Glutamatergic neuron (in vitro differentiated cells): ENCODE measurements around the gene ENDOV. TPM values are rescaled to one million over a fixed set of nuclear protein-coding genes. Genes with fewer than 3 reads are reported as not detected.

ENCODE experiments used
- DNase-seq: peaks from one replicate; pipeline ENCODE4 v3.0.0; 2022
- H3K27ac Mint-ChIP-seq: one replicate; pipeline ENCODE4 v1.8.0; 2020; ENCODE audit warnings: mild to moderate bottlenecking, mixed read lengths, inconsistent platforms; ENCODE audit not compliant: unreplicated experiment
- H3K27me3 Mint-ChIP-seq: one replicate; pipeline ENCODE4 v1.8.0; 2020; ENCODE audit warnings: mild to moderate bottlenecking, moderate library complexity, mixed read lengths, inconsistent platforms; ENCODE audit not compliant: unreplicated experiment
- H3K36me3 Mint-ChIP-seq: one replicate; pipeline ENCODE4 v1.8.0; 2020; ENCODE audit warnings: mild to moderate bottlenecking, mixed read lengths, inconsistent platforms; ENCODE audit not compliant: unreplicated experiment
- H3K4me1 Mint-ChIP-seq: one replicate; pipeline ENCODE4 v1.8.0; 2020; ENCODE audit warnings: mild to moderate bottlenecking, low read depth, mixed read lengths, inconsistent platforms; ENCODE audit not compliant: unreplicated experiment
- H3K4me3 Mint-ChIP-seq: one replicate; pipeline ENCODE4 v1.8.0; 2020; ENCODE audit warnings: mild to moderate bottlenecking, mixed read lengths, inconsistent platforms; ENCODE audit not compliant: unreplicated experiment
- H3K9me3 Mint-ChIP-seq: one replicate; pipeline ENCODE4 v1.8.0; 2020; ENCODE audit warnings: mild to moderate bottlenecking, moderate library complexity, mixed read lengths, inconsistent platforms; ENCODE audit not compliant: unreplicated experiment
- total RNA-seq: library from RNA; stranded (reverse); fragmentation: NEBNext Ultra II Directional; extraction: Animal tissue kit (Norgen Biotek cat#: 25700); gene quantifications from one replicate; pipeline ENCODE4 v1.2.1, GENCODE V29; 2021; ENCODE audit not compliant: unreplicated experiment
- TF ChIP-seq, protein P1 (sequence below): fragments of 200-600 bp; sonication (generic); IDR thresholded peaks from one replicate; pipeline ENCODE4 v1.5.0; 2021; ENCODE audit not compliant: partially characterized antibody, unreplicated experiment

The ENDOV gene
- total RNA-seq, 1 donor from 2014 or later: 42.1 TPM

DNA sequence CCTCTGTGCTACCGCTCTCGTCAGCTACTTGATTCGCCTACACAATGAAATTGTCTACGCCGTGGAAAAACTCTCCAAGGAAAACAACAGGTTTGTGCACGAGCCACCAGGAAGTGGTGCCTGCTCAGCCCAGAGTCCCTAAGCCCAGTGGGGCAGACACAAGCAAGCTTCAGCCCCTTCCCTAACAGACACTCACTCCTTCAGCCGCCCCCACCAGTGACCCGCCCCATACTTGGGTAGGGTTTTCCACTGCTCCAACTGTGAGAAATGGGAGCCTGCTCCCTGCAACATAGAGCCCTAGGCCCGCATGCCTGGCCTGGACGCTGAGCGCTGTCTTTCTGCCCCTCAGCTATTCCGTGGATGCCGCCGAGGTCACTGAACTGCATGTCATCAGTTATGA, 28.6 kb upstream of the ENDOV start:
- H3K4me3 Mint-ChIP-seq: no peak overlapping the region
- peaks cover 13% of the 10 kb centered on the region for H3K27me3 Mint-ChIP-seq
- TF ChIP-seq, protein P1, sequence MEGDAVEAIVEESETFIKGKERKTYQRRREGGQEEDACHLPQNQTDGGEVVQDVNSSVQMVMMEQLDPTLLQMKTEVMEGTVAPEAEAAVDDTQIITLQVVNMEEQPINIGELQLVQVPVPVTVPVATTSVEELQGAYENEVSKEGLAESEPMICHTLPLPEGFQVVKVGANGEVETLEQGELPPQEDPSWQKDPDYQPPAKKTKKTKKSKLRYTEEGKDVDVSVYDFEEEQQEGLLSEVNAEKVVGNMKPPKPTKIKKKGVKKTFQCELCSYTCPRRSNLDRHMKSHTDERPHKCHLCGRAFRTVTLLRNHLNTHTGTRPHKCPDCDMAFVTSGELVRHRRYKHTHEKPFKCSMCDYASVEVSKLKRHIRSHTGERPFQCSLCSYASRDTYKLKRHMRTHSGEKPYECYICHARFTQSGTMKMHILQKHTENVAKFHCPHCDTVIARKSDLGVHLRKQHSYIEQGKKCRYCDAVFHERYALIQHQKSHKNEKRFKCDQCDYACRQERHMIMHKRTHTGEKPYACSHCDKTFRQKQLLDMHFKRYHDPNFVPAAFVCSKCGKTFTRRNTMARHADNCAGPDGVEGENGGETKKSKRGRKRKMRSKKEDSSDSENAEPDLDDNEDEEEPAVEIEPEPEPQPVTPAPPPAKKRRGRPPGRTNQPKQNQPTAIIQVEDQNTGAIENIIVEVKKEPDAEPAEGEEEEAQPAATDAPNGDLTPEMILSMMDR: no peak
- no peak overlapping the region for H3K27ac Mint-ChIP-seq
- DNase-seq: no peak
- H3K9me3 Mint-ChIP-seq: peaks cover 4% of the 10 kb centered on the region
- H3K4me1 Mint-ChIP-seq: peaks cover 24% of the 10 kb centered on the region
- peaks cover 6% of the 10 kb centered on the region for H3K36me3 Mint-ChIP-seq

DNA sequence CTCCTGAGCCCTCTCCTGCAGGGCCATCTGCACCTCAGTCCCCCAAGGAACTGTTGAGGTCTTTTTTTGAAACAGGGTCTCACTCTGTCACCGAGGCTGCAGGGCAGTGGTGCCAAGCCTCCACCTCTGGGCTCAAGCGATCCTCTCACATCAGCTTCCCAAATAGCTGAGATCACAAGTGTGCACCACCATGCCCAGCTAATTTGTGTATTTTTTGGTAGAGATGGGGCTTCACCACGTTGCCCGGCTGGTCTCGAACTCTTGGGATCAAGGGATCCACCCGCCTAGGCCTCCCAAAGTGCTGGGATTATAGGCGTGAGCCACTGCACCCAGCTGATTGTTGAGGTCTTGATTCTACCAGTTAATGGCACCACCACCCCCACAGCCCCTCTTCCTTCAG, 27.9 kb upstream of the ENDOV start:
- Mint-ChIP-seq H3K27ac (no peak overlapping the region), H3K4me1 (peaks cover 24% of the 10 kb centered on the region), H3K27me3 (peaks cover 13% of the 10 kb centered on the region), H3K36me3 (peaks cover 6% of the 10 kb centered on the region), H3K9me3 (peaks cover 4% of the 10 kb centered on the region), H3K4me3 (no peak overlapping the region)
- TF ChIP-seq, protein P1: no peak
- DNase-seq: no peak

GRCh38 chr17:80388175-80388574, 26.8 kb upstream of the ENDOV start:
- TF ChIP-seq, protein P1: no peak
- Mint-ChIP-seq H3K4me3 (no peak overlapping the region), H3K27ac (no peak overlapping the region), H3K27me3 (peaks cover 11% of the 10 kb centered on the region), H3K36me3 (peaks cover 6% of the 10 kb centered on the region), H3K4me1 (peaks cover 22% of the 10 kb centered on the region), H3K9me3 (peaks cover 4% of the 10 kb centered on the region)
- no peak for DNase-seq

DNA sequence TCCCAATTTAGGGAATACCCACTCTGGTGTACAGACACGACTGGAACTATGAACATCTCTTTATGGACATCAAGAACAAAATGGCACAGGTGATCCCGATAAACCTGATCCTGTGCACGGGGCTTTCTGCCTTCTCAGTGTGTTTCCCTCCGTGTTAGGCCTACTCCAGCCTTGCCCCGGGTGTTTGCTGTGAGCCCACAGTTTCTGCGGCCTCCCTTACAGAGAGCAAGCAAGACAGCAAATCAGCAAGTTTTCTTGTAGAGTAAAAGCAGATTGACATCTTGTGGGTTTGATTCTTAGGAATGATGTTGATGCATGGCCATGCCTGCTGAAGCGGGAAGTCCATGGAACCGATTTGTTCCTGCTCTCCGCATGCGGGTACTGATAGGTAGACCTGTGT, 26.4 kb upstream of the ENDOV start:
- peaks cover 22% of the 10 kb centered on the region for H3K4me1 Mint-ChIP-seq
- peaks cover 11% of the 10 kb centered on the region for H3K27me3 Mint-ChIP-seq
- TF ChIP-seq, protein P1: no peak
- H3K9me3 Mint-ChIP-seq: peaks cover 4% of the 10 kb centered on the region
- H3K27ac Mint-ChIP-seq: peak overlapping the region; percentile 52
- no peak overlapping the region for H3K4me3 Mint-ChIP-seq
- no peak for DNase-seq
- peaks cover 6% of the 10 kb centered on the region for H3K36me3 Mint-ChIP-seq

- Mint-ChIP-seq H3K27ac (peak overlapping the region; percentile 52), H3K4me3 (peak overlapping the region; percentile 55), H3K36me3 (peaks cover 2% of the 10 kb centered on the region), H3K9me3 (peaks cover 4% of the 10 kb centered on the region), H3K27me3 (peaks cover 8% of the 10 kb centered on the region), H3K4me1 (peaks cover 22% of the 10 kb centered on the region)
- DNase-seq: no peak
- TF ChIP-seq, protein P1: no peak
Measured at GRCh38 chr17:80389011-80389995, 25.7 kb upstream of the ENDOV start.
